GM18519 (cell line): ENCODE data around the gene EVA1A.

Experiments used
- ATAC-seq: cut with Tn5 transposase; IDR thresholded peaks from one replicate; pipeline ENCODE4 v1.9.1; 2021; ENCODE audit warnings: mild to moderate bottlenecking, moderate library complexity; ENCODE audit not compliant: unreplicated experiment, low FRiP score

EVA1A gene

DNA sequence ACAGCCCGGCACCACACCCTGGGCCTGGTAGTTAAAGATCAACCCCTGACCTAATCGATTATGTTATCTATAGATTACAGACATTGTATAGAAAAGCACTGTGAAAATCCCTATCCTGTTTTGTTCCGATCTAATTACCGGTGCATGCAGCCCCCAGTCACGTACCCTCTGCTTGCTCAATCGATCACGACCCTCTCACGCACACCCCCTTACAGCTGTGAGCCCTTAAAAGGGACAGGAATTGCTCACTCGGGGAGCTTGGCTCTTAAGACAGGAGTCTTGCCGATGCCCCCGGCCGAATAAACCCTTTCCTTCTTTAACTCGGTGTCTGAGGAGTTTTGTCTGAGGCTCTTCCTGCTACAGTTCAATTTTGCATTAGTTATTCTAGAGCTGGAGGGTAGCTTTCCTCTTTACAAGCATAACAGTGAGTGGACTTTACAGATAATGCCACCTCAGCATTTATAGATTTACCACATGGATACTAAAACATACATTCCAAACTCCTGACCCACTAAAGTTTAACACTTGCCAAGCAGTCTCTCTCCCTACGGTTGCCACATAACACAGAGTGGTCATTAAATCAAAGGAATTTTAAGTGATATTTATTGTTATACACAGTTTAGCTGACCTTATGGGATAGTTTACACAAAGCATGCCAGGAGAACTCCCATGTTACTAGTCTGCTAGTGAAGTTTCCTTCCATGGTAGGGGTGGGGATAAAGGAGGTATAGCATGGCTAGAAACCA, 101.0 kb downstream of the EVA1A start:
- no peak for ATAC-seq

DNA sequence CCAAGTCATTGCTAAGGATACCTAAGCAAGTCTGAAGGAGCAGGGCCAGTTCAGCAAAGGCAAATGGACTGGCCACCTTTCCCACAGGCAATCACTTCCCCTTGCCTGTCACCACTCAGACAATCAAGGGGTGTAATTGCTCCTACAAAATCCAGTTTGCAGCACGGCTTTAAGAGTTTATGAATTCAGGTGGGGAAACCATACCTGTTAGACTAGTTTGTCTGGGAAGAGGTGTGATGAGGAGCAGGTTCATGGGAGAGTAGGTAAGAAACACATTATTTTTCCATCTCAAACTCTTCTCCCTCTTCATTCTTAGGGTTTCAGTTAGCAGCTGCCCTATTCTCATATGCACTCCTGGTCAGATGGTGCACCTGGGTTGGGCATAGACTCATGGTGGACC, 102.5 kb downstream of the EVA1A start:
- no peak for ATAC-seq

DNA sequence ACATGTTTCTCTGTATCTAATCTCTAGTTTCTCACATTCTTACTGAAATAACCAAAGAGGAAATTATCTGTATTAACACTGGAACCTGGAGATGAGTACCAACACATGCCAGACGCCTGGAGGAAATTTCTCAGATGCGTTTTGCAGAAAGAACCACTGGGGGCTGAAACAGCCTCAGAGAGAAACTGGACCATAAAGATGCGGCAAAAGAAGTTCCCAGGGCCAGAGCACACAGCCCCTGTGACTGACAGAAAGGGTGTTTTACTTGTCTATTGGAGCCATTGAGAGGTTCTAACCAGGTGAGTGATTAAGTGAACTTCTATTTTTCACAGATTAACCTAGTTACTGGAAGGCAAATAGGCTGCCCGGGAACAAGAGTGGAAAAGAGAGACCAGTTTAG, 103.9 kb downstream of the EVA1A start:
- no peak for ATAC-seq

DNA sequence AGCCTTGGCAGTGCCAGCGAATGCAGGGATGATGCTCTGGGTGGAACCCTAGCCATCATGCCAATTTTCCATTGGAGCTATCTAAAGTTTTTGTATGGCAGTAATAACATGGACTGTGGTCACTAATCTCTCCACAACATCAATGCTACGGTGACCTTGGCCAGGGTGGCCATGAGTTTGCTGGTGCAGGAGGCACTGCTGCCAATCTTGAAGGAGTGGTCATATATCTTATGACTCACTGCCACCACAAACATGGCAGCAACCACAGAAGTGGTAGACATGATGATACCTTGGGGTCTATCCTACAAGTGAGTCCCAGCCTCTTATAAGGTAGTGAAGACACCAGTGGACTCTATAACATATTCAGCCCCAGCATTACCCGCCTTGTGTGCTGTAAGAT, 104.6 kb downstream of the EVA1A start:
- no peak for ATAC-seq

DNA sequence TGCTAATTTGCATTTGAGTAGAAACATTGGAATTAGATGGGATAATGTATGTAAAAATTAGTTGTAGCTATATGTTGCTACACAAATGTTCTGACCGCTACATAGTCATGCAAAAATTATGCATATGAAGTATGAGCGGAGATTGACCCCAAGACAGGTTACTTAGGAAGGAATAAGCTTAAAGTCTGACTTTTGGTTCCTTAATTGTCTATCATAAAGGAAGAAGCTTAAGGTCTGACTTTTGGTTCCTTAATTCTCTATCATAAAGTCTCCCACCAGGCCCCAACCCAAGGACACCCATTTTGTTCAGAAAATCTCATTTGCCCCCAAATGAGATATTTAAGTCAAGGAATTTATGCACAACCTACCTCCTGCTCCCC, 106.5 kb downstream of the EVA1A start:
- ATAC-seq, result no peak

DNA sequence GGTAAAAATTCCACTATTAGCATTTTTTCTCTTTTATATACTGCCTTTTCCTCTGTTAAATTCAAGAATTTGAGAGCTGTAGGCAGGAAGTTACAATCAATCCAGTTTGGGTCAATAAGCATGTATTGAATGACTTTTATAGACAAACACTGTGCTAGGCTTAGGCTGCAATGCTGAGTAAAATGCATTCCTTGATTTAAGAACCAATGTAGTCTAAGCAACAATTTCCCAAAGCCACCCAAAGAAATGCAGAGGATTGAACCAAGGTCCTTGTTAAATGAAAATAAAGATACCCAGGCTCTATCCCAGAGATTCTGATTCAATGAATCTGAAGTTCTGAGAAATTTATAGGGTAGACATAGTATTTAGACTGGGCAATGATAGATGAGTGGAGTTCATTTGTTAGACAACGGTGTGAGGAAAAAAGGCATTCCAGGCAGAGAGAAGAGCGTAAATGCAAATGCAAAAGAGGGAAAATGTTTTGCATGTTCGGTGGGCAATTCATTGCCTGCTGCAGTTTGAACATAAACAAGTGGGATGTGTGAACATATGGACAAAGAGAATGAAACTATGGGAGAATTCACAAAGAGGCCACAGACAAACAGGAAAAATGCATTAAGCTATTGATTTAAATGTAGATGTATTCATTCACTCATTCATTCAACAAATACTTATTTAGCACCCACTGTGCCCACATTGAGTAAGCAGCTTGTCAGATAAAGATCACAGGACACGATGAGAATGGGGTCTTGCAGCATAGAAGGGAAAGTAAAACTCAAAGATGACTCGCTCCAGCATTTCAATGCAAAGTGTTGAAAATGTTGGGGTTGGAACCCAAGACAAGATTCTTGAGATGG, 107.1 kb downstream of the EVA1A start:
- no peak for ATAC-seq

DNA sequence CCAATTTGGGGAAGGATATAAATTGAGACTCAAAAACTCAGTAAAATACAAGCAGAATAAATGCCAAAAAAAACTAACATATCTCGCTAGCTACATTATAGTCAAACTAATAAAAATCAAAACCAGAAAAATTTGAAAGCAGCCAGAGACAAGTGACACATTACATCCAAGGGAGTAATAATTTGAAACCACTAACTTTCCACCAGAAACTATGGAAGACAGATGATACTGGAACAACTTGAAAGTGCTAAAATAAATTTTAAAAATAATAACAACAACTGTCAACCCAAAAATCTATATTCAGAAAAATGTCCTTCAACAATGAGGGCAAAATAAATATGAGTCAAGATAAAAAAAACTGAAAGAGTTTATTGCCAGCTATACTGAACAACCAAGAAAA, 110.7 kb downstream of the EVA1A start:
- no peak for ATAC-seq

DNA sequence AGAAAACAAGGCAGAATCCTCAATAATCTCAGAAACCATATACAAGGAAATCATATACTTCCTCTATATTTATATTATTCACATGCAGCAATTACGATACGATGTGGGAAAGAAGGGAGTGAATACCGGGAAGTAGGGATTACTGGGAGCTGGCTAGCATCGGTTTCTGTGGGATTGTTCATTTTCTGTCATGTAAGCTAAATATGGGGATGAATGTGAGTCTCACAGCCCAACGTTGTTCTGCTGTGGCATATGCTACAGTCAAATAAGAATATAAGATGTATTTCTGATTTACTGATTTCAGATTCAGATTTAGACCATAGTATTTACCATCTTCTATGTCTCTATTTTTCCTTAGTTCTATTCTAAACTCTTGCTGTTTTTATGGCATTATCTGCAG, 113.6 kb downstream of the EVA1A start:
- no peak for ATAC-seq
